Measurements from ENCODE around the gene SLC6A6.
"Not testable (repeated sequence)": the region's sequence is repeated elsewhere in the genome, so short reads cannot be mapped to it uniquely, and the experiment has no call there.

The SLC6A6 gene

GRCh38 chr3:14510838-14511622, 108.6 kb downstream of the SLC6A6 start:
- DNase-seq: no peak

- DNase-seq: no peak
These were observed 109.3 kb downstream of the SLC6A6 start for GRCh38 chr3:14511623-14512280.

DNA sequence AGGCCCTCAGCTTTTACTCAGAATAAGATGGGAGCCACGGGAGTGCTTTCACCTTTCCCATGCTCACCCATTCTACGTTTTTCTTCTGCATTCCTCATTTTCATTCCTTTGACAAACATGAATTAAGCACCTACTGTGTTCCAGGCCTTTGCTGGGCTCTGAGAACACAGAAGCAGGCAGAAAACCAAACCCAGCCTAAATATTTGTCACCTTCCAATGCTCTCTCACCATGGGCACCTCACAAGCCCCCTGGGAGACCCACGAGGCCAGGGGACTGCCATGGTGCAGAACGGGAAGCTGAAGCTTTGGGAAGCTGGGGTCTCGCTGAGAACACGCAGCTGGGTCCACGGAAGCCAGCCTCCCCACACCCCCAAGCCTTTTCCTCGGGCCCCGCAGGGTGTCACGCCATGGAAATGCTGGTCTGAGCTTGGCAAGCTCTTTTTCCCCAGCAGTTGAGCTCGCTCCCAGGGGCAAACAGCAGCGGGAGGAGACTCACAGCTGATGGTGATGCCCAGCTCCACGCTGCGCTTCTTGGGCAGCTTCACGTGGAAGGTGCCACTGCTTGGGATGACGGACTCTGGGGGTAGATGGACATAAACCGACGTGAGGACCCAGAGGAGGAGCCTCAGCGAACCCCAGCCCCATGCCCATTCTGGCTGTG, 110.0 kb downstream of the SLC6A6 start:
- DNase-seq: no peak

DNA sequence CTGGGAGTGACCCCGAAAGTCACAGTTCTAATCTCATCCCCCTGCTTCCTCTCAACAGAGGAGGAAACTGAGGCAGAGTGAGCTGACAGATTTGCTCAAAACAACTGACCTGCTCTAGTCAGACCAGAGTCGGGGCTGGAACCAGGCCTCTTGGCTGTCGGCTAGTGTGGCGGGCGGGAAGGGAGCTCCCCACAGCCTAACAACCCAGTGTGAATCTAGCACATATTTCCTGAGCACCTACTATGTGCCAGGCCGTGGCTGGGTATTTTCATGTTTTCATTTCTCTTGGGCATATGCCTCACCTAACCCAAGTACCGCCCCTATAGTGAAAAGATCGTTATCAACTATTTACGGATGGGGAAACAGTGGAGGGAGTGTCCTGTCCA, 110.5 kb downstream of the SLC6A6 start:
- no peak for DNase-seq

DNA sequence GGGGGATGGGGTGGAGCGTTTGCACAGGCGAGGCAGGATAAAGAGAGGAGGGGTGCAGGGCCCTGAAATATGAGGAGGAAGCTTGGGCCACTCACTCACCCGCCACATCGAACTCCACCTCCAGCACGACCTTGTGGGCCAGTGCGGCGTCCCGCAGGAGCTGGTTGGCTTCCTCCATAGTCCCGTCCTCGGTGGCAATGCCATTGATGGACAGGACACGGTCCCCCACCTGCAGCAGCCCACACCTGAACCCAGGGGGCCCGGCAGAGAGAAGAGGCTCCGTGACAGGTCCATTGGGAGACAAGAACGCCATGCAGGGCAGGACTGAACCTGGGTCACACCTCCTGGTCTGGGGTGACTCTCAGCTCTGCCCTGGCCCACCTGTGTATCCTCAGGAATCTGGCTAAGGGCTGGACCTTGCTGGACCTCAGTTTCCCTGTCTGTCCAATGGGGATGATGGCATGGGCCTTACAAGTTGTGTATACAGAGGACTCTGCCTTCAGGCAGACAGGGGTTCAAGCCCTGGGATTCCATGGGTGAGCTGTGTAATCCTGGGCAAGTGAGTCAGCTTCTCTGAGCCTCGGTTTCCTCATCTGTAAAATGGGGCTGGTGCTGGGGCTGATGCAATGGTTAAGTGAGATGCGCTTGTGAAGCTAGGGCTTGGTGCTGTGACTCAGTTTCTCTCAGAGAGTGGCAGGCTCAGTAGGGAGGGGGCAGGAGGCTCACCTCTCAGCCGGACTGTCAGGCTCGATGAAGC, 111.3 kb downstream of the SLC6A6 start:
- no peak for DNase-seq

DNA sequence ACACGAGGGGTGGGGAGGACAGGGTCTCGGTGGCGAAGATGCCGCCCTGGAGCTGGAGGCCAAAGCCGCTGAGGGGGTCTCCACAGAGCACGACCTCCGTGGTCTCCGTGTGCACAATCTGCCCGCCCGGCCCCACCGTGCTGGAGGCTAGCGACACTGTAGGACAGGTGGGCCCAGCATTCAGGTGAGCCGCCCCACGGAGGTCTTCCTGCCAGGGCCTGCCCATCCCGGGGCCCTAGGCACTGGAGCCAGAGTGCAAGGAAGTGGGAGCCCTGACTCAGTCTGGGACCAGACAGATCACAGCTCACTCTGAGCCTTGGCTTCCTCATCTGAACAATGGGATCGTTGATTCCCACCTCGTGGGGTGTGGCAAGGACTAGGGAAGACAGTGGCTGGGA, 111.9 kb downstream of the SLC6A6 start:
- no peak for DNase-seq

- not testable (repeated sequence) for DNase-seq
These were observed 113.1 kb downstream of the SLC6A6 start for GRCh38 chr3:14515526-14515925.

DNA sequence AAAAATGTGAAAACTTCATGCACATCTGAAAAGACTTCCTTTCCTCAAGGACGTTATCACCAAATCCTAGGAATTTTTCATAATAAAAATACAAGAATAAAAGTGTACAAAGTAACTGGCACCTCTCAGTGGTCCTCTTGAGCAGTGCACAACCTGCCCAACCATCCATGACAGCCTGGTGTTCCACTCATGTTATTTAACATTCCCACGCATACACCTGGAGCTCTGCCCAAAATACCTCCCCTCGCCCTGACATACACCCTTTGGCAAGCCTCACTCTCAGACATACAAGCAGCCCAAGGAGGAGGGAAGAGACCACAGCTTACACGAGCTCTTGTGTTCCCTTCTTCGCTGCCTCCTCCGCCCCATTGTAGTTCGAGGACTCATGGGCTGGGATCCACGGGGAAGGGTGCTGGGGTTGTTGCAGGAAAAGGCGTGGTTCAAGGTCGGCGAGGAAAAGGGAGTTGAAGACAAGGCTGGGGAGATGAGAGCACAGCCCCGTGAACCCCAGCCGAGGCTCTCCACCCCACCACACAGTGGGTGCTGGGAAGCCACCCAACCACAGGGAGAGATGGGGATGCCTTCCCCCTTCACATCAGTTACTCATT, 114.4 kb downstream of the SLC6A6 start:
- DNase-seq: no peak

GRCh38 chr3:14517601-14518431, 115.4 kb downstream of the SLC6A6 start:
- DNase-seq: no peak

DNA sequence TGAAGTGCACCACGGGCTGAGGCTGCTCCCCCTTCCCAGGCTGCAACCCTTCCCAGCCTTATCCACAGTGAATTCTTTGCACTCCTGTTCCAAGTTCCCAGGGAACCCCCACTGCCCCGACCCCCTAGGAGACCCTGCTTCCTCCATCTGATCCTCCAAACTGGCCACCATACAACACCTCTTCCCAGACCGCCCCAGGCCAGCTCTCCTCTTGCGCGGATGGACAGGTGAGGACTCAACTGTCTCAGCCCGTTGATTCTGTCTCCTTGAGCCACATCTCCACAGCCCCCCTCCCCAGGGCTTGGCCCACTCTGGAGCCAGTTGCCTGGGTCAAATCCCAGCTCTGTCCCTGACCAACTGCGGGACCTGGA, 116.0 kb downstream of the SLC6A6 start:
- no peak for DNase-seq

GRCh38 chr3:14518893-14519292, 116.5 kb downstream of the SLC6A6 start:
- no peak for DNase-seq

DNA sequence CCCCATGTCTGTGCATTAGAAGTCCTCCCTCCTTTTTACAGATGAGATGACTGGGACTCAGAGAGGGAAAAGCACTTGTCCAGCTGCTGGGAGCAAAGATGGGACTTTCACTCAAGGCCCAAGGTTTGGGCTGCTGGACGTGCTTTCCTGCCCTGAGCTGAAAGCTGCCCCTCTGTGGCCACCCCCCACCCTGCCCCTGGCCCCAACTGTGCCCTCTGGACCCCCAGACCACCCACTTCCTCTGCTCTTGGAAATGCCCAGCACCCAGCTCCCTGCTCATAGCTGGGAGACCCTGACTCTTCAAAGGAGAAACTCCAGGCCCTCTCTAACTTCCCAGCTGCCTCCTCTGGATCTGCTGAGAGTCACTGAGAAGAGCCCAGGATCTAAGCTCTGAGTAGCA, 117.0 kb downstream of the SLC6A6 start:
- DNase-seq: no peak

DNA sequence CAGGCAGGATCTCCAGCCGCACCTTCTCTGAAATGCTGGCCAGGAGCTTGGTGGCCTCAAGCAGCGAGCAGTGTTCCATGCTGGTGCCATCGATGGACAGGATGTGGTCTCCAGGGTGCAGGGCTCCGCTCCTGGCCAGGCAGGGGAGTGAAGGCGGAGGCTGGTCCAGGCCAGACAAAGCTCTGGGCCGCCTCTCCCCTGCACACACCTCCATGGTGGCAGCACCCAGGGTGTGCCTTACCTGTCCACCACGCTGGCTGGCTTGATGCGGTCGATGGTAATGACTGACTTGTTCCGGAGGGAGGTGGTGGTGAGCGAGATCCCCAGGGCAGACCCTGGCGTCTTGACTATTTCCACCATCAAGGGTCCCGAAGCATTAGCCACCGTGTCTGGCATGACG, 117.7 kb downstream of the SLC6A6 start:
- DNase-seq: no peak

- DNase-seq: no peak
These were observed 118.6 kb downstream of the SLC6A6 start for GRCh38 chr3:14520967-14521366.

DNA sequence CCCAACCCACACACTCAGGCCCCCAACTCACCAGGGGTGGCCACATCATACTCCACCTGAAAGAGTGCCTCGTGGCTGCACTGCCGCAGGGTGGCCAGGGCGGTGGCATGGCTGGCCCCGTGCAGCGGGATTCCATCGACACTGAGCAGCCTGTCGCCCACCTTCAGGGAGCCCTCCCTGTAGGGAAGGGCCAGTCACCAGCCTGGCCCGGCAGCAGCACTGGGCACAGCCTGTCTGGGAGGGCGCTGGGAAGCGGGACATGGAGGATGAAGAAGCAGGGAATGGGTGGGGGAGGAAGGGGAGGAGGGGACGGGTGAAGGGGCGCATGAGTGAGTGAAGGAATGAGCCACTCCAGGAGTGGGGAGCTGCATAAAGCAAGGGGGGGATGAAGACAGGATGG, 119.2 kb downstream of the SLC6A6 start:
- DNase-seq: no peak

DNA sequence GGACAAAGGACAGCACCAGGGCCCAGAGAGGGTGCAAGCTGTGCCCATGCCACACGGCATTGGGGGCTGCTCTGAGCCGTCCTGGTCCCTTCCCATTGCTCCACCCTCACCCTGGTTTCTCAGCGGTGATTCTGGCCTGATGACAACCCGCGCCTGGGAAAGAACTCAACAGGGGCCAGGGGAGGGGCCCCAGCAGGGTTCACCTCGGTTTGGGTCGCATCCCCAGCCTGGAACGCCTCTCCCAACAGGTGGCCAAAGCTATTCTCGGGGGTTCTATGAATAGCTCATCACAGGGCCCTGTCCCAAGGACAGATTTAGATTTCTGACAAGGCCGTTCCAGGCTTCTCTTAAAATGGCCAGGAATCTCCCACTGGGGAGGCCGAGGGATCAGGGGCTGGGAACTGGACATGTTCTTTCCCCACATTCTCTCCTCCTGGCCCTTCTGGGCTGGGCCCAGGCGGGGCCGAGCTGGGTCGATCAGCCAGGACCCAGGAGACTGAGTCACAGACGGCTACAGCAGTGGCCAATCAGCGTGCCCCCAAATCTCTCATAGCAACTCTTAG, 119.8 kb downstream of the SLC6A6 start:
- no peak for DNase-seq

DNA sequence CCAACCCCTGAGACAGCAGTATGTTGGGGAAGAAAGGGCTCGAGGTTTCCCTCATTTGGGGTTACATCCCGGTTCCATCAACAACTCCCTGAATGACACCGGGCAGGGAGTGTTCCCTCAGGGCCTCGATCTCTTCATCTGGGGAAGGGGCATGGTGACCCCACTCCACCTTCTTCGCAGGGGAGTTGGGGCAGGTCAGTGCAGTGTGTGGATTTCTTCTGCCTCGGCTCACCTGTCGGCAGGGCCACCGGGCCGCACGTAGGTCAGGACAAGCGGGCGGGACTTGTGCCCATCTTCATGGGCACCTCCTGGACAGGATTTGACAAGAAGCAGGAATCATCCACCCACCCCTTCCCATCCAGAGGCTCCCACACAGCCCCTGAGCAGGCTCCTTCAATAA, 120.4 kb downstream of the SLC6A6 start:
- no peak for DNase-seq

DNA sequence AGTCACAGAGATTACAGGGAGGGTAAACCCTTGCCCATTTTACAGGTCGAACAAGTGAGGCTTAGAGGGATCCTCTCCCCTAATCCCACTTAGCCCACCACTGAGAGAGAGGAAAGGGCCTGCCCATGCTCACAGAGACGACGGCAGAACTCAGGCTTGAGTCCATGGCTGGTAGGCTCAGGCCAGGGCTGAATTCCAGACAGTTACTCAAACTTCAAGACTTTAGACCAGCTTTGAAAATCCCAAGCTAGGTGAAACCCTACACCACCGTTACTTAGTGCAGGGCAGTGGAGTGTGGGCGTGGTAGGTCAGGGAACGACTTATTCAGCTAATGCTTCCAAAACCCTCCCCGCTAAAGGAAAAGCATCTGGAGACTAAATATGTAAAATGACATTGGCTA, 121.4 kb downstream of the SLC6A6 start:
- DNase-seq: no peak

- DNase-seq: no peak
These were observed 121.9 kb downstream of the SLC6A6 start for GRCh38 chr3:14524311-14524711.

DNA sequence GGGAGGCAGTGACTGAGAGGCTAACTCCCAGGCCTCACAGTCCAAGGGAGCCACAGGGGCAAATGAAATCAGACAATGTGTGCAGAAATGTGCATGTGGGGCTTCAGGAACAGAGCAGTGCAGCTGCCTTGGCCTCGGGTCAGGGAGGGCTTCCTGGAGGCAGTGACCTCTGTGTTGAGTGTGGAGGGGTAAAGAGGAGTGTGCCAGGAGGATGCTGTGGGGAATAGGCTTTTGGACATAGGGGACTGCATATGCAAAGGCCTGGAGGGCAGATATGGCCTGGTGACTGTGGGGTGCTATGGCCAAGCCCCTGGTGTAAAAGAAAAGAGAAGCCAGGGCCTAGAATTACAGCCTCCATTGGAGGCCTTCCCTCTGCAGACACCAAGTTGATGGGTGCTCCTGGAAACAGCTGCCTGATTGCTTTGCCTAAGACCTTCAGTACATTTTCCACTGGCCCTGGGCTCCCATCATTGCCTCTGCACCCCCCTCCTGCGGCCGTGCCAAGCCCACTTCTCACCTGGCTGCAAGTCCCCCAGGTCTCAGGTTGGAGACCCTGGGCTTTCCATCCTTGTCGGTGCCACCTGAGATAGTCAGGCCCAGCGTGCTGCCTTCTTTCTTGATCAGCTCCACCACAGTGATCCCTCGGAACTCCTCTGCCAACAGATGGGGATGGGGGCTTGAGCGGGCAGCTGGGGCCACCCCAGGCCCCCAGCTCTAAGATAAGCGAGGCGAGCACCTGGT, 122.7 kb downstream of the SLC6A6 start:
- no peak for DNase-seq
